SU-DHL-6 (cell line): ENCODE results near the gene AFF3.

Source experiments
- CTCF ChIP-seq: fragments of 200-600 bp; sonication (generic); IDR thresholded peaks from one replicate; pipeline ENCODE4 v1.5.1; 2017; ENCODE audit warnings: antibody characterized with exemption, mild to moderate bottlenecking, low read length, moderate library complexity; ENCODE audit not compliant: insufficient read depth, poor library complexity, severe bottlenecking
- EZH2phosphoT487 ChIP-seq: fragments of 200-600 bp; sonication (generic), shearing (Covaris generic); conservative IDR thresholded peaks from 2 replicates; pipeline ENCODE4 v1.6.1; 2018; ENCODE audit warnings: mild to moderate bottlenecking, antibody characterized with exemption, low read length, moderate library complexity, mixed read lengths

DNA sequence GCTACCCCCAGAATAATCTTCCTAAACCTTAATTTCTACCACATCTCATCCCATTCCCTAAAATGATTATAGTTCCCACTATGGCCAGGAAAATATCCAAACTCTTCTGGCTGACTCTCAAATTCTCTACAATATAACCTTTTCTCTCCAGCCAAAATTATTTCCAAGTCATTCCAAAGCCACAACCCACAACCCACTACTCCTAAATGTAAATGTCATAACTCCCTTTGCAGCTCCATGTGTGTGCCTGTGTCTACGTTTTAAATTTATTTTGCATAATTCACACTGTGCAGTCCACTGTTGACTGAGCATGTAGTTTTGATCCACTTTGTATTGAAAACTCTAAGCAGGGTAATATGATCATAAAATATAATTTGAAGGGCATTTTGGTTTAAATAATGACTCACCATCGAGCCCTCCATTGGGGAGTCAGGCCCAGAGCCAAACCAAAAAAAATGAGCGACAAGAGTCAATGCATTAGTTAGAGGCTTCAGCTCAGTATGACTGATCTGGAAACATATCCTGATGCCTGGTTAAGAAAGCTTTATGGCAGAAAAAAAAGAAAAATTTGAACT is 171.0 kb downstream of the AFF3 start:
- TF ChIP-seq CTCF, result no peak
- TF ChIP-seq EZH2phosphoT487, result no peak
